ENCODE measurements around the gene KRT7.

- TF ChIP-seq CTCF (conservative IDR thresholded peaks at IDR 0.05; ENCODE audit: low read length): no peak
- no peak for TF ChIP-seq EZH2phosphoT487 (IDR thresholded peaks at IDR 0.05; ENCODE audit: borderline replicate concordance)
Measured at GRCh38 chr12:52260361-52261207, 27.5 kb downstream of the KRT7 start.

Measured in Loucy (cell line).